H9 (cell line): Measurements from ENCODE around the gene ACAP1. TPM values are rescaled to one million over a fixed set of nuclear protein-coding genes. Genes with fewer than 3 reads are reported as not detected.

ENCODE experiments used
- DNase-seq: peaks from one replicate; pipeline ENCODE4 v3.0.0-alpha.2; 2017
- H2AFZ ChIP-seq: one replicate; pipeline ENCODE4 v1.6.1; 2013; ENCODE audit warnings: mild to moderate bottlenecking, low read length, control low read depth, moderate library complexity
- H2AK5ac ChIP-seq: 2 replicates; pipeline ENCODE4 v1.6.1; 2013; ENCODE audit warnings: low read length, control low read depth, mixed read lengths; ENCODE audit not compliant: insufficient read length
- H2BK120ac ChIP-seq: one replicate; pipeline ENCODE4 v1.6.1; 2013; ENCODE audit warnings: low read depth, mild to moderate bottlenecking, low read length, control low read depth, inconsistent platforms; ENCODE audit not compliant: poor library complexity, severe bottlenecking
- H2BK12ac ChIP-seq: 2 replicates; pipeline ENCODE4 v1.6.1; 2013; ENCODE audit warnings: low read length, control low read depth, mixed read lengths, low read depth; ENCODE audit not compliant: insufficient read length
- H2BK15ac ChIP-seq: 2 replicates; pipeline ENCODE4 v1.6.1; 2013; ENCODE audit warnings: low read depth, low read length, control low read depth
- H2BK20ac ChIP-seq: one replicate; pipeline ENCODE4 v1.6.1; 2013; ENCODE audit warnings: low read depth, mild to moderate bottlenecking, low read length, control low read depth, inconsistent platforms; ENCODE audit not compliant: poor library complexity, severe bottlenecking
- H2BK5ac ChIP-seq: 2 replicates; pipeline ENCODE4 v1.6.1; 2013; ENCODE audit warnings: low read length, control low read depth, mixed read lengths; ENCODE audit not compliant: insufficient read length
- H3K14ac ChIP-seq: 2 replicates; pipeline ENCODE4 v1.6.1; 2013; ENCODE audit warnings: low read length, control low read depth; ENCODE audit not compliant: insufficient read depth
- H3K18ac ChIP-seq: 2 replicates; pipeline ENCODE4 v1.6.1; 2013; ENCODE audit warnings: low read depth, mild to moderate bottlenecking, mixed read lengths, low read length, control low read depth; ENCODE audit not compliant: insufficient read length
- H3K23ac ChIP-seq: 2 replicates; pipeline ENCODE4 v1.6.1; 2013; ENCODE audit warnings: low read length, control low read depth, mixed read lengths, low read depth; ENCODE audit not compliant: insufficient read length
- H3K23me2 ChIP-seq: 2 replicates; pipeline ENCODE4 v1.6.1; 2013; ENCODE audit warnings: low read depth, mild to moderate bottlenecking, mixed read lengths, low read length, control low read depth; ENCODE audit not compliant: insufficient read length, poor library complexity, severe bottlenecking
- H3K27ac ChIP-seq: 2 replicates; pipeline ENCODE4 v1.5.1; 2013; ENCODE audit warnings: low read length, control low read depth, mixed read lengths, low read depth; ENCODE audit not compliant: insufficient read length
- H3K27me3 ChIP-seq: 2 replicates; pipeline ENCODE4 v1.6.1; 2013; ENCODE audit warnings: low read length, control low read depth, inconsistent platforms; ENCODE audit not compliant: insufficient read depth
- H3K4ac ChIP-seq: 2 replicates; pipeline ENCODE4 v1.6.1; 2013; ENCODE audit warnings: low read depth, mild to moderate bottlenecking, control low read depth, inconsistent platforms, low read length, moderate library complexity
- H3K4me1 ChIP-seq: 2 replicates; pipeline ENCODE4 v1.6.1; 2013; ENCODE audit warnings: low read length, control low read depth, inconsistent platforms; ENCODE audit not compliant: insufficient read depth
- H3K4me2 ChIP-seq: 2 replicates; pipeline ENCODE4 v1.6.1; 2013; ENCODE audit warnings: low read length, control low read depth, mixed read lengths; ENCODE audit not compliant: insufficient read length, insufficient read depth
- H3K56ac ChIP-seq: 2 replicates; pipeline ENCODE4 v1.6.1; 2013; ENCODE audit warnings: low read depth, mild to moderate bottlenecking, mixed read lengths, low read length, control low read depth; ENCODE audit not compliant: insufficient read length
- H3K79me1 ChIP-seq: 2 replicates; pipeline ENCODE4 v1.6.1; 2013; ENCODE audit warnings: low read depth, mild to moderate bottlenecking, moderate library complexity, low read length, control low read depth, inconsistent platforms; ENCODE audit not compliant: insufficient read depth, poor library complexity, severe bottlenecking
- H3K79me2 ChIP-seq: 2 replicates; pipeline ENCODE4 v1.6.1; 2013; ENCODE audit warnings: low read length, control low read depth, inconsistent platforms; ENCODE audit not compliant: insufficient read depth
- H3K9ac ChIP-seq: 2 replicates; pipeline ENCODE4 v1.6.1; 2013; ENCODE audit warnings: low read length, control low read depth, mixed read lengths; ENCODE audit not compliant: insufficient read length; ENCODE audit errors: extremely low read depth
- H3K9me3 ChIP-seq: one replicate; pipeline ENCODE4 v1.6.1; 2013; ENCODE audit warnings: low read depth, low read length, inconsistent platforms; ENCODE audit not compliant: control insufficient read depth
- H3T11ph ChIP-seq: one replicate; pipeline ENCODE4 v1.6.1; 2013; ENCODE audit warnings: mild to moderate bottlenecking, low read length, control low read depth, inconsistent platforms
- H4K20me1 ChIP-seq: one replicate; pipeline ENCODE4 v1.6.1; 2013; ENCODE audit not compliant: control insufficient read depth, insufficient read length, insufficient read depth
- H4K5ac ChIP-seq: 2 replicates; pipeline ENCODE4 v1.6.1; 2013; ENCODE audit warnings: low read depth, mild to moderate bottlenecking, mixed read lengths, low read length, control low read depth; ENCODE audit not compliant: insufficient read length
- H4K8ac ChIP-seq: replicated peaks from 2 replicates; pipeline ENCODE4 v1.6.1; 2013; ENCODE audit warnings: low read length, control low read depth, mixed read lengths, low read depth; ENCODE audit not compliant: insufficient read length
- H4K91ac ChIP-seq: 2 replicates; pipeline ENCODE4 v1.6.1; 2013; ENCODE audit warnings: low read depth, mild to moderate bottlenecking, moderate library complexity, mixed read lengths, low read length, control low read depth; ENCODE audit not compliant: insufficient read length
- H3K27ac Mint-ChIP-seq, 3 experiments: 2 replicates in 2 of 3; 3 replicates in 1 of 3; pipeline ENCODE4 v1.8.0; 2020 to 2021; ENCODE audit warnings: mixed read lengths in 3 of 3, mild to moderate bottlenecking in 1 of 3, moderate library complexity in 1 of 3
- H3K27me3 Mint-ChIP-seq: 2 replicates; pipeline ENCODE4 v1.8.0; 2021; ENCODE audit warnings: low read depth, mild to moderate bottlenecking, moderate library complexity, mixed read lengths
- H3K36me3 Mint-ChIP-seq, 3 experiments: 2 replicates in 2 of 3; 3 replicates in 1 of 3; pipeline ENCODE4 v1.8.0; 2020 to 2021; ENCODE audit warnings: low read depth in 3 of 3, mixed read lengths in 3 of 3; ENCODE audit not compliant: insufficient read depth in 1 of 3
- H3K4me1 Mint-ChIP-seq, 2 experiments: 2 replicates each; pipeline ENCODE4 v1.8.0; 2020; ENCODE audit warnings: mixed read lengths in 2 of 2
- H3K4me3 Mint-ChIP-seq, 2 experiments: 2 replicates in 1 of 2; 3 replicates in 1 of 2; pipeline ENCODE4 v1.8.0; 2020 to 2021; ENCODE audit warnings: mild to moderate bottlenecking in 2 of 2, mixed read lengths in 2 of 2, moderate library complexity in 1 of 2
- H3K9me3 Mint-ChIP-seq, 2 experiments: 2 replicates in 1 of 2; 3 replicates in 1 of 2; pipeline ENCODE4 v1.8.0; 2020; ENCODE audit warnings: mild to moderate bottlenecking in 2 of 2, mixed read lengths in 2 of 2, moderate library complexity in 1 of 2
- CTCF ChIP-seq: fragments of 200-600 bp; sonication (generic); conservative IDR thresholded peaks from 3 replicates; pipeline ENCODE4 v1.8.0; 2021; ENCODE audit warnings: antibody characterized with exemption, mild to moderate bottlenecking
- WGBS: extraction: QIAGEN DNeasy Blood & Tissue Kit; methylation state at CpG from one replicate; pipeline ENCODE4 v1.1.7; 2013; ENCODE audit warnings: missing lambda C conversion rate, low lambda C conversion rate, mixed read lengths; ENCODE audit not compliant: insufficient read length; ENCODE audit errors: extremely low coverage; 5-methylcytosine and 5-hydroxymethylcytosine counted together
- total RNA-seq: library from RNA; stranded (reverse); gene quantifications from 2 replicates; pipeline ENCODE4 v1.2.1, GENCODE V29; 2021

The ACAP1 gene
- total RNA-seq, 1 experiment from 2014 or later, result 18.2 TPM

- no CpG with 5 or more reads among the region's 8 CpGs for WGBS
- Histone ChIP-seq H2BK5ac (no peak overlapping the region), H3K4me2 (no peak overlapping the region), H3K23me2 (no peaks in the 10 kb centered on the region), H4K20me1 (no peaks in the 10 kb centered on the region), H2BK20ac (no peak overlapping the region), H3K9ac (no peak overlapping the region), H2AFZ (no peak overlapping the region), H3K9me3 (no peaks in the 10 kb centered on the region), H3K79me2 (no peaks in the 10 kb centered on the region; the same call in 1 of the 2 replicates), H3K4ac (no peak overlapping the region), H2BK15ac (no peak overlapping the region), H4K91ac (no peak overlapping the region), H2BK12ac (no peak overlapping the region), H3K56ac (no peak overlapping the region), H2AK5ac (no peak overlapping the region), H3K4me1 (no peaks in the 10 kb centered on the region), H4K8ac (no peak overlapping the region), H3K23ac (no peak overlapping the region), H2BK120ac (no peak overlapping the region), H3K27me3 (no peaks in the 10 kb centered on the region), H3K18ac (no peak overlapping the region), H3T11ph (no peak overlapping the region), H4K5ac (no peak overlapping the region), H3K79me1 (no peaks in the 10 kb centered on the region), H3K27ac (no peak overlapping the region), H3K14ac (no peak overlapping the region)
- Mint-ChIP-seq H3K4me1 (peaks cover 18 to 23% of the 10 kb centered on the region in 2 experiments), H3K27me3 (peaks cover 12% of the 10 kb centered on the region), H3K27ac (no peak overlapping the region), H3K4me3 (peak overlapping the region in 1 of 2 experiments; percentile 56; a peak in 1 of 5 replicates), H3K36me3 (no peaks in the 10 kb centered on the region), H3K9me3 (no peaks in the 10 kb centered on the region)
- no peak for TF ChIP-seq CTCF
- DNase-seq, result no peak
Observed at GRCh38 chr17:7356756-7357155, 20.4 kb downstream of the ACAP1 start.
